Neural cell (in vitro differentiated cells): ENCODE measurements around the gene CFAP47. TPM values are rescaled to one million over a fixed set of nuclear protein-coding genes. Genes with fewer than 3 reads are reported as not detected.
"Not testable (repeated sequence)": the region's sequence is repeated elsewhere in the genome, so short reads cannot be mapped to it uniquely, and the experiment has no call there.

Experiments
- H2AFZ ChIP-seq: fragments of 200-600, 300-800 bp; sonication (generic), shearing (Covaris generic); 2 replicates; pipeline ENCODE4 v1.6.0; 2014; ENCODE audit warnings: low read depth, mild to moderate bottlenecking, antibody characterized with exemption, low read length, moderate library complexity
- H3F3A ChIP-seq: fragments of 200-600 bp; shearing (Covaris generic); 2 replicates; pipeline ENCODE4 v1.6.1; 2016; ENCODE audit warnings: mild to moderate bottlenecking, moderate library complexity, mixed read lengths, antibody characterized with exemption, low read length; ENCODE audit not compliant: insufficient read depth, poor library complexity, severe bottlenecking
- H3K27ac ChIP-seq: fragments of 200-600, 300-800 bp; sonication (generic), shearing (Covaris generic); 2 replicates; pipeline ENCODE4 v1.5.1; 2014; ENCODE audit warnings: mild to moderate bottlenecking, low read length, moderate library complexity
- H3K27me3 ChIP-seq: fragments of 300-800, 200-600 bp; sonication (generic), shearing (Covaris generic); 2 replicates; pipeline ENCODE4 v1.6.0; 2014; ENCODE audit warnings: mild to moderate bottlenecking, low read depth, low read length, moderate library complexity; ENCODE audit not compliant: insufficient read depth
- H3K36me3 ChIP-seq: fragments of 300-800, 200-600 bp; sonication (generic), shearing (Covaris generic); 2 replicates; pipeline ENCODE4 v1.5.1; 2014; ENCODE audit warnings: mild to moderate bottlenecking, antibody characterized with exemption, low read length, moderate library complexity; ENCODE audit not compliant: insufficient read depth
- H3K4me2 ChIP-seq: fragments of 300-800, 200-600 bp; sonication (generic), shearing (Covaris generic); 2 replicates; pipeline ENCODE4 v1.6.0; 2014; ENCODE audit warnings: mild to moderate bottlenecking, low read length
- H3K4me3 ChIP-seq: fragments of 300-800, 200-600 bp; sonication (generic), shearing (Covaris generic); 2 replicates; pipeline ENCODE4 v1.5.1; 2014; ENCODE audit warnings: mild to moderate bottlenecking, low read length, moderate library complexity
- H3K79me2 ChIP-seq: fragments of 200-600 bp; shearing (Covaris generic); replicated peaks from 2 replicates; pipeline ENCODE4 v1.6.0; 2014; ENCODE audit warnings: mild to moderate bottlenecking, low read length, moderate library complexity; ENCODE audit not compliant: insufficient read depth
- H3K9ac ChIP-seq: fragments of 300-800, 200-600 bp; sonication (generic), shearing (Covaris generic); 2 replicates; pipeline ENCODE4 v1.6.1; 2016; ENCODE audit warnings: mild to moderate bottlenecking, low read length, mixed read lengths
- H3K9me2 ChIP-seq: fragments of 200-600 bp; shearing (Covaris generic); 2 replicates; pipeline ENCODE4 v1.6.1; 2016; ENCODE audit warnings: mild to moderate bottlenecking, low read length, mixed read lengths; ENCODE audit not compliant: insufficient read depth
- H3K9me3 ChIP-seq: fragments of 200-600, 300-800 bp; sonication (generic), shearing (Covaris generic); 2 replicates; pipeline ENCODE4 v1.6.1; 2016; ENCODE audit warnings: mild to moderate bottlenecking, mixed run types, low read length, moderate library complexity, mixed read lengths
- H4K20me1 ChIP-seq: fragments of 200-600 bp; shearing (Covaris generic); 2 replicates; pipeline ENCODE4 v1.6.1; 2016; ENCODE audit warnings: mild to moderate bottlenecking, mixed run types; ENCODE audit not compliant: insufficient read depth
- CTCF ChIP-seq: fragments of 450-650 bp; IDR thresholded peaks from 2 replicates; pipeline ENCODE4 v1.5.1; 2014; ENCODE audit warnings: antibody characterized with exemption, mild to moderate bottlenecking, moderate library complexity; ENCODE audit not compliant: poor library complexity, severe bottlenecking
- EP300 ChIP-seq: fragments of 450-650 bp; conservative IDR thresholded peaks from 2 replicates; pipeline ENCODE4 v1.6.1; 2014; ENCODE audit warnings: antibody characterized with exemption, mild to moderate bottlenecking, moderate library complexity; ENCODE audit not compliant: poor library complexity, severe bottlenecking
- EZH2 ChIP-seq: fragments of 200-600, 300-800 bp; shearing (Covaris generic), sonication (generic); IDR thresholded peaks from 2 replicates; pipeline ENCODE4 v1.6.1; 2014; ENCODE audit warnings: antibody characterized with exemption, low read length, borderline replicate concordance, mild to moderate bottlenecking; ENCODE audit not compliant: insufficient read depth, poor library complexity, severe bottlenecking
- MXI1 ChIP-seq: fragments of 450-650 bp; conservative IDR thresholded peaks from 2 replicates; pipeline ENCODE4 v1.6.1; 2014; ENCODE audit warnings: antibody characterized with exemption, mild to moderate bottlenecking; ENCODE audit not compliant: poor library complexity, severe bottlenecking
- POLR2AphosphoS5 ChIP-seq: IDR thresholded peaks from 2 replicates; pipeline ENCODE4 v1.6.1; 2012
- RAD21 ChIP-seq: fragments of 450-650 bp; conservative IDR thresholded peaks from 2 replicates; pipeline ENCODE4 v1.6.1; 2014; ENCODE audit warnings: antibody characterized with exemption, mild to moderate bottlenecking, moderate library complexity
- REST ChIP-seq: IDR thresholded peaks from 2 replicates; pipeline ENCODE4 v1.6.1; 2012; ENCODE audit warnings: borderline replicate concordance
- SMC3 ChIP-seq: fragments of 450-650 bp; conservative IDR thresholded peaks from 2 replicates; pipeline ENCODE4 v1.6.1; 2014; ENCODE audit warnings: antibody characterized with exemption, mild to moderate bottlenecking, moderate library complexity; ENCODE audit not compliant: poor library complexity
- TAF1 ChIP-seq: IDR thresholded peaks from 2 replicates; pipeline ENCODE4 v1.6.1; 2012; ENCODE audit warnings: low read depth
- polyA plus RNA-seq: library from polyadenylated mRNA; depleted of rRNA; stranded (reverse); fragments of >200 nt; gene quantifications from 2 replicates; pipeline ENCODE4 v1.2.3, GENCODE V29; 2014

Gene CFAP47
- polyA plus RNA-seq, 1 donor from 2014 or later: not detected

GRCh38 chrX:36071061-36071460 lies 151.5 kb downstream of the CFAP47 start:
- Histone ChIP-seq H4K20me1 (no peaks in the 10 kb centered on the region), H3K4me2 (no peak overlapping the region)

GRCh38 chrX:36075009-36075408 lies 155.5 kb downstream of the CFAP47 start:
- H3K36me3 ChIP-seq, H2AFZ ChIP-seq, H3K4me3 ChIP-seq, H3K27me3 ChIP-seq, H3K9me3 ChIP-seq, H3K79me2 ChIP-seq, H3F3A ChIP-seq, H4K20me1 ChIP-seq, H3K27ac ChIP-seq, H3K4me2 ChIP-seq, H3K9ac ChIP-seq, H3K9me2 ChIP-seq: not testable (repeated sequence)

More at GRCh38 chrX:36071061-36071460, 151.5 kb downstream of the CFAP47 start:
- H3K4me3 ChIP-seq: no peak overlapping the region
- H3K9me2 ChIP-seq: no peaks in the 10 kb centered on the region
- no peak overlapping the region for H2AFZ ChIP-seq
- no peaks in the 10 kb centered on the region for H3K79me2 ChIP-seq
- no peak overlapping the region for H3K9ac ChIP-seq
- H3K36me3 ChIP-seq: no peaks in the 10 kb centered on the region
- H3K27me3 ChIP-seq: no peaks in the 10 kb centered on the region
- H3K27ac ChIP-seq: no peak overlapping the region
- H3K9me3 ChIP-seq: no peaks in the 10 kb centered on the region
- TF ChIP-seq REST (no peak), TAF1 (no peak), EP300 (no peak), CTCF (no peak), POLR2AphosphoS5 (no peak), EZH2 (no peak), RAD21 (no peak), SMC3 (no peak), MXI1 (no peak)
- H3F3A ChIP-seq: no peaks in the 10 kb centered on the region

- TF ChIP-seq TAF1: no peak
These were observed 163.7 kb downstream of the CFAP47 start for GRCh38 chrX:36083256-36083655.

More at GRCh38 chrX:36083256-36083655, 163.7 kb downstream of the CFAP47 start:
- no peaks in the 10 kb centered on the region for H3K9me2 ChIP-seq
- H3K9me3 ChIP-seq: no peaks in the 10 kb centered on the region
- no peak overlapping the region for H2AFZ ChIP-seq
- H4K20me1 ChIP-seq: no peaks in the 10 kb centered on the region
- H3K27ac ChIP-seq: no peak overlapping the region
- no peaks in the 10 kb centered on the region for H3F3A ChIP-seq
- no peak overlapping the region for H3K9ac ChIP-seq
- no peaks in the 10 kb centered on the region for H3K79me2 ChIP-seq
- no peak overlapping the region for H3K4me3 ChIP-seq
- H3K36me3 ChIP-seq: no peaks in the 10 kb centered on the region
- H3K4me2 ChIP-seq: no peak overlapping the region
- no peaks in the 10 kb centered on the region for H3K27me3 ChIP-seq
